ELF-1 (cell line): ENCODE data around the gene PDPR.
"Not testable (repeated sequence)": the region's sequence is repeated elsewhere in the genome, so short reads cannot be mapped to it uniquely, and the experiment has no call there.

ENCODE experiments used
- DNase-seq: peaks from one replicate; pipeline ENCODE4 v3.0.0-alpha.2; 2016; ENCODE audit warnings: low read depth, low spot score

The PDPR gene

GRCh38 chr16:70160821-70161220 is 46.7 kb downstream of the PDPR start:
- no peak for DNase-seq

DNA sequence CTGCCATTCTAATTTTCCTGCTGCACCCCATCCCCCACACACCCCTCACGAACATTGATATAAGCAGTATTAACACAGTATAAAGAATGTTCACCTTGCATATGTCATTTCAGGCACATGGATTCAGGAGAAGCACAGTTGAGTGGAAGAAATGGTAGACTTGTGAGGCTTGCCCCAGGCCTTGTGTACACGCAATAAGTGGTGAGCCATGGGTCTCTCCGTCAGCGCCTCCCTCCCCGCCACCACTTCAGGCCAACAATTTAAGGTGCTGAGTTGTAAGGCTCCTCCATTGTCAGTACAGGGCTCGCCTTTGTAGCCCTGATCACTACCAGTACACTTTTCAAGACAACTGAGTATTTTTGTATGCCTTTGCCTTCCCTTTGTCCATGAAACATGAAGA is 47.2 kb downstream of the PDPR start:
- DNase-seq = no peak

DNA sequence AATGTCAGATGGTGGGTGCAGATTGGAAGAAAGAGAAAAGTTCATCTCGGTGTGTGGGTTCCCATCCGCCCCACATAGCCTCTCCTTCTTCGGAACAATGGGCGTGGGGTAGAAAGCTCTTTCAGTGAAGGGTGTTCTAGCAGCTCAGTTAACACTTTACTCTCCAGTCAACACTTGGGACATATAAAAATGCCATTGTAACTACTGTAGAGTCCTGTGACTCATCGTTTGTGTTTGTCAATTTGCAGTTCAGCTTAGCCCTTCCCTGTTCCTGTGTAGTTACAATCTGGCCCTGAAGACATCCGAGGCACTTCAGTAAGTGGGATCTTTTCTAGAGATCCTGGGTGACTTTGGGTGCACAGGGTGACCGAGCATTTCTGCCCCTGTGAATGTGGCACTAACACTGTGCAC is 47.9 kb downstream of the PDPR start:
- no peak for DNase-seq

DNA sequence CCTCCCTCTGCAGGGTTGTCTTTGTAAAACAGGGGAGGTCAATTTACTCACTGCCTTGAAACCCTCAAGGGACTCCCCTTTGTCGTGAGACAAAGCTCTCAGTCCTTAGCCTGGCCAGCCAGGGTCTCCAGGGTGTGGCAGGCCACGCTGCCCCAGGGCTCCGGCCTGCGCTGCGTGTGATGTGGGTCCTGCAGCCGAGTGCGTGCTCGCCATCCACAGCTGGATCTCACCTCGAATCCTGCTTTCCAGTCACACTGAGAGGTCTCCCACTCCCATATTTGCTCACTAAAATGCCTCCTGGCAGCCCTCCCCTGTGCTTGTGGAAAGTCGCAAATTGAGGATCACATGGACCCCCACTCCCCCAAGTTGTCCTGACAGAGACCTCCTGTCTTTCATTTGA is 49.5 kb downstream of the PDPR start:
- peak; percentile 81 for DNase-seq

GRCh38 chr16:70166688-70167087 is 52.6 kb downstream of the PDPR start:
- not testable (repeated sequence) for DNase-seq

- DNase-seq = not testable (repeated sequence)
These were observed 59.2 kb downstream of the PDPR start, which contains the start of gene CLEC18C for GRCh38 chr16:70173212-70173837. Gene CLEC18C, plus strand, starts transcription at chr16:70173787. Its CDS starts 492 bp downstream, at chr16:70174279.

- not testable (repeated sequence) for DNase-seq
These were observed 59.8 kb downstream of the PDPR start for GRCh38 chr16:70173916-70174315.

- not testable (repeated sequence) for DNase-seq
These were observed 60.3 kb downstream of the PDPR start for GRCh38 chr16:70174387-70174932.

DNA sequence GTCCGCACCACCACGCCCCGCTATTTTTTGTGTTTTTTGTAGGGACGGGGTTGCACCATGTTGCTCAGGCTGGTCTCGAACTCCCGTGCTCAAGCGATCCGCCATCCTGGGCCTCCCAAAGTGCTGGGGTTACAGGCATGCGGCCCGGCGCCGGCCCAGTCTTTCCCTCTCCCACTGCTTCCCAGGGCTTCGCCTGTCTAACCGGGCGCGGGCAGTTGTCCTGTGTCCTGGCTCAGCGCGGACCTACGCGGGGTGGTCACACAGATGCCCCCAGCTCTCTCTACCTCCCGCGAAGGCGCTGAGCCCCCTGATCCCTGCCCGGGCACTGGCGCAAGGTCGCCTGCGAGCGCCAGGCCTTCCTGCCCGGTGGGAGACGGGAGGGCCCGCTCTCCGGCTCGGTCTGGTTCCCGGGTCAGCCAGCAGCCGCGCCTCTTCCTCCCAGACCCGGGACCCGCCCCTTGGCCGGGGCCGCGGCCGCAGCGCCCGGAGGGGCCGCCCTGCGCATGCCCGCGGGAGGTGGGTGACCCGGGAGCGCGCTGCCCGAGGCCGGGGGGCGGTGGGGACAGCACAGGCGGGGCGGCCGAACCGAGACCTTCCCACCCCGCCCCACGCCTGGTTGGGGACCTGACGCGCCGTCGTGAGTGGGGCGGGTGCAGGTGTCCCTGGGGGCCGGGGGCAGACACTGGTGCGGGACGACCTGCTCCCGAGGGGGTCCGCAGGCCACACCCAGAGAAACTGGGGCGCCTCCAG is 73.9 kb downstream of the PDPR start:
- DNase-seq = not testable (repeated sequence)

DNA sequence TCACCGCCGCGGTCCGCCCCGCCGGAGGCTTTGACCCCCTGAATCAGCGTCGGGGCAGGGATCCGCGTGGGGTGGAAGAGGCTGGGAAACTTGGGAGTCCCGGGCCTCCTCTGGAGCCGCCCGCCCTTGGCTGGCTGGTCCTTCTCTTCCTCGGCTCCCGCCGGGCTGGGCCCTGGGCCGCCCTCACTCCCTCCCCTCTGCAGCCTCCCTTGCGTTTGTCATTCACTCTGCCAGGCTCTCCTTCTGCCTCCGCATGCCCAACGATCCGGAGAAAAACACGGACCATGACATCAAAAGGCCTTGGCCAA is 74.4 kb downstream of the PDPR start:
- not testable (repeated sequence) for DNase-seq

DNA sequence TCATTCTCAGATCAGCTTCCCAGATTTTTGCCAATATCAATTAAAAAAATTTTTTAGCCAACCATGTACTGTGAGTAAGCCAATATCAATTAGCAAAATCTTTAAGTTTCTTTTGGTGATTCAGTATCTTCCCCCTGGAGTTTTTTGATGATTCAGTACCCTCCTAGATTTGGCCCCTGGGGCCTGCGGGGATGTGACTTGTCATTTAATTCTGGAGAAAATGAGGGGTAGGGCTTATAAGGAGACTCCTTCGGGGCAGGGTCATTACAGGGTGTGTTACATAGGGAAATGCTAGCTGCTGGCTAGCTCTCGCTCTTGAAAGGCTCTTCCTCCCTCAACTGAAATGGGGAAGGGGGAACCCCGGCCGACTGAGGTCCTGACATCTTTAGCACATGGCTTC is 76.4 kb downstream of the PDPR start:
- DNase-seq = not testable (repeated sequence)

GRCh38 chr16:70196683-70197300 is 82.7 kb downstream of the PDPR start:
- not testable (repeated sequence) for DNase-seq

DNA sequence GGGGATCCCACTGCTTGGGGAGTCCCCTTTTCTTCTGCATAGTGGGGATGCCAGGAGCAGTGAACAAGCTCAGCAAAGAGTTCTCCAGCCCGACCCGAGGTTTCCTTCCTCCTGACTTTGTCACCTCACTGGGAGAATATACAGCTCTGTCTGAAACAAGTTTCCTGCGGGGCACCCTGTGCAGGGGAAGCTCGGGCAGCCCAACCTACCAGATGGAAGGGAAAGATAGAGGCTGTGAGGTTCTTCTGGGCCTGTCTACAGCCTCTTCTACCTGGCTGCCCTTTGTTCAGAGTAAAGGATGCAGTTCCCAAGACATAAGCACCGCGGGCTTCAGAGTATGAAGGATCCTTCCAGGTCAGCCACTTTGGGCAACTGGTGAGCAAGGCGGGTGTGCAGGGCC is 83.5 kb downstream of the PDPR start:
- not testable (repeated sequence) for DNase-seq

DNA sequence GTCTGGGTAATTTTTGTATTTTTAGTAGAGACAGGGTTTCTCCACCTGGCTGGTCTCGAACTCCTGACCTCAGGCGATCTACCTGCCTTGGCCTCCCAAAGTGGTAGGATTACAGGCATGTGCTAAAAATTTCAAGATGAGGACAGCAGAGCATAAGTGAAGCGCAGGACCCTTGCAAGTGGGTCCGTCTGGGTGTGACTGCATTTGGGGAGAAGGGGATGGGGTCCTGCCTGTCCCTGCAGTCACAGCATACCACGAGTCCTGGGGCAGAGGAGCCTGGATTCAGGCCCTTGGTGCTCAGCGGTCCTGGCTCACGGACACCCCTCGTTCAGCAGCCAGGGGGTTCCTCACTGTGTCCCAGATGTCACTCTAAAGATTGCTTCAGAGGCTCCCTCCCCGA is 84.1 kb downstream of the PDPR start:
- not testable (repeated sequence) for DNase-seq

GRCh38 chr16:70198666-70199065 is 84.5 kb downstream of the PDPR start:
- not testable (repeated sequence) for DNase-seq

GRCh38 chr16:70199170-70199569 is 85.0 kb downstream of the PDPR start:
- peak; percentile 19 for DNase-seq

DNA sequence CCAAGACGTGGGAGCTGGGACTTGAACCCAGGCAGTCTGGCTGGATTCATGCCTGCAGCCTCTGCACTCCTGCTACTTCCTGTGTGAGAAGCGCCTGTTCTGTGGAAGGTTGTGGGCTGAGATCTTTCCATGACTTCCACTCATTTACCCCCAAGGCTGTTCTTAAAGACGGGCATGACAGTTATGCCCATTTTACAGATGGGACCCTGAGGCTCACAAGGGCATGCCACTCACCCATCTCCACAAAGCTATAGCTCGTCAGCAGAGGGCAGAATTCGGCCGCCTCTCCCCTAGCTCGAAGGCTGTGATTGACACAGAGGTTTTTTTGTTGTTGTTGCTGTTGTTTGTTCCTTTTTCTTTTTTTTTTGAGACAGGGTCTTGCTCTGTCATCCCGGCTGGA is 85.9 kb downstream of the PDPR start:
- not testable (repeated sequence) for DNase-seq

GRCh38 chr16:70203508-70203907 is 89.4 kb downstream of the PDPR start:
- DNase-seq = not testable (repeated sequence)

DNA sequence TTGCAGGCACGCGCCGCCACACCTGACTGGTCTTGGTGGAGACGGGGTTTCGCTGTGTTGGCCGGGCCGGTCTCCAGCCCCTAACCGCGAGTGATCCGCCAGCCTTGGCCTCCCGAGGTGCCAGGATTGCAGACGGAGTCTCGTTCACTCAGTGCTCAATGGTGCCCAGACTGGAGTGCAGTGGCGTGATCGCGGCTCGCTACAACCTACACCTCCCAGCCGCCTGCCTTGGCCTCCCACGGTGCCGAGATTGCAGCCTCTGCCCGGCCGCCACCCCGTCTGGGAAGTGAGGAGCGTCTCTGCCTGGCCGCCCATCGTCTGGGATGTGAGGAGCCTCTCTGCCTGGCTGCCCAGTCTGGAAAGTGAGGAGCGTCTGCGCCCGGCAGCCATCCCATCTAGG is 89.9 kb downstream of the PDPR start:
- DNase-seq = not testable (repeated sequence)

GRCh38 chr16:70204668-70205405 is 90.7 kb downstream of the PDPR start:
- not testable (repeated sequence) for DNase-seq

GRCh38 chr16:70206382-70206781 is 92.2 kb downstream of the PDPR start:
- DNase-seq = not testable (repeated sequence)
